Activated CD4-positive, alpha-beta T cell treated with anti-CD3 and anti-CD28 coated beads, Interleukin-2, amount 10 ng/mL, durations not matched to agents 24 days and 14 days (primary cell): ENCODE results near the gene GARNL3. TPM values are rescaled to one million over a fixed set of nuclear protein-coding genes. Genes with fewer than 3 reads are reported as not detected.

Source experiments
- DNase-seq: peaks from one replicate; pipeline ENCODE4 v3.0.0; 2022
- H3K27ac Mint-ChIP-seq: one replicate; pipeline ENCODE4 v1.8.0; 2022; ENCODE audit warnings: mild to moderate bottlenecking, mixed read lengths
- H3K27me3 Mint-ChIP-seq: one replicate; pipeline ENCODE4 v1.8.0; 2022; ENCODE audit warnings: mixed read lengths
- H3K36me3 Mint-ChIP-seq: one replicate; pipeline ENCODE4 v1.8.0; 2022; ENCODE audit warnings: low read depth, mild to moderate bottlenecking, mixed read lengths
- H3K4me1 Mint-ChIP-seq: one replicate; pipeline ENCODE4 v1.8.0; 2021; ENCODE audit warnings: mixed read lengths
- H3K4me3 Mint-ChIP-seq: one replicate; pipeline ENCODE4 v1.8.0; 2022; ENCODE audit warnings: mild to moderate bottlenecking, moderate library complexity, mixed read lengths
- H3K9me3 Mint-ChIP-seq: one replicate; pipeline ENCODE4 v1.8.0; 2021; ENCODE audit warnings: mixed read lengths
- intact Hi-C: fragments of 100-400 bp; cut with micrococcal nuclease; formaldehyde crosslinking; loops from one replicate; pipeline ENCODE4 v1.15.1; 2023
- total RNA-seq: library from RNA; stranded (reverse); gene quantifications from 2 replicates; pipeline ENCODE4 v1.2.3, GENCODE V29; 2022

GARNL3 gene
- total RNA-seq, 1 donor from 2014 or later: 3.3 TPM

DNA sequence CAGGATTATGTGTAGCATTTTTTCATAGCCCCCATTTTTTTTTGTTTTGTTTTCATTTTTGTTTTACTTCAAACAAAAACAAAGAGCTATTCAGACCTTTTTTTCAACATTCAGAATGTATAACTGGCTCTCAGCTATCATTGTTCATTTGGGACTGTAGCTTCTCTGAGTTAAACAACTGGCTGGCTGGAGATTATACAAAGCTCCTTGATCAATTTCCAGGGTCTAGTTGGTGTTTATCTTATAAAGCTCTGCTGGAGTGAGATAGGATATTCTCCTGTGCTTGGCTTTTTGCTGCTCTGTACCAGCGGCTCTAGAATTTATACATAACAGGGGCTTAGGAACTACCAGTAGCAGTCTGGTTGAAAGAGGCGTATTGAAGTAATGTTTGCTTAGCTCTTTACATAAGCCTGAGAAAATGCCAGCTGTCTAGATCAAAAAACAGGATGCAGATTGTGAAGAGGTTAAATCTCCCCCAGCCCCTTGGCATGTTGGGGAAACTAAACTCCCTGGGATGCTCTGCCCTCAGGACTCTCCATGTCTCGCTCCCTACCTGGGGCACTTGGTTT, 15.2 kb downstream of the GARNL3 start:
- peaks cover 2% of the 10 kb centered on the region for H3K4me1 Mint-ChIP-seq
- intact Hi-C loops: no loop called here
- H3K27ac Mint-ChIP-seq: no peak overlapping the region

DNA sequence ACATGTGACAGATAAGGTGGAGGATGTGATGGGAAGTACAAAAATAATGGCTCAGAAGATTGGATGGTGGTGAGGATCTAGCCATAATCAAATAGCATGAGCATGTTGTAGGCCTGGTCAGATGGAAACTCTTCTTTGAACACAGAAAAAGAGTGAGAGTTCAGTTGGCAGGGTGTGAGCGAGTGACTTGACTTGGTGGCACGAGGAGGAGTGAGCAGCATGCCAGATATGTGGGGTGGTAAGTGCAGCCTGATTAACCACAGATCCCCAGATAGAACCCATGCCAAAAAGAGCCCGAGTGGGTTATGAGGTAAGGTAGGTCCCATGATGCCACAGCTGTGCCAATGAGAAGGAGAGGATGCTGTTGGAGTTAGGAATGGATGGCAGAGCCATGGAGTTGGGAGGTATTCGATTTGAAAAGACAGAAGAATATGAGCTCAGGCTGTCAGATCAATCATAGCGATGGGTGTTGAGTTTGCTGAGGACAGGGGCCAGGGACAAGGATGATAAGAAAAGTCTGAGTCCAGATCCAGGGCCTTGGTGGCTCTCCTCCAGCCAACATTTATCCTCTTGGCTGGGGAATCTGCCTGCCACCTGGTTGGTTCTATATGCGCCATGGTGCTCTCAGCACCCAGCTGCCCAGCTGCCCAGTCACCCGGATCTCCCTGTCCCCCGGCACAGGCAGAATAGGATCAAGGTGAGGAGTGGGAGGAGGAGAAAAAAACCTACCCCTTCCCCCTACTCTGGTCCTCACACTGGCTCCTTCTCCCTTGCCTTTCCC, 16.5 kb downstream of the GARNL3 start:
- intact Hi-C loops: no loop called here
- Mint-ChIP-seq H3K27me3 (peaks cover 43% of the 10 kb centered on the region), H3K9me3 (no peaks in the 10 kb centered on the region), H3K4me1 (peaks cover 2% of the 10 kb centered on the region), H3K36me3 (no peaks in the 10 kb centered on the region), H3K27ac (no peak overlapping the region), H3K4me3 (no peak overlapping the region)
- DNase-seq: no peak

More for the DNA sequence above, 15.2 kb downstream of the GARNL3 start:
- H3K27me3 Mint-ChIP-seq: peaks cover 41% of the 10 kb centered on the region
- H3K9me3 Mint-ChIP-seq: no peaks in the 10 kb centered on the region
- H3K4me3 Mint-ChIP-seq: no peak overlapping the region
- no peak for DNase-seq
- no peaks in the 10 kb centered on the region for H3K36me3 Mint-ChIP-seq

DNA sequence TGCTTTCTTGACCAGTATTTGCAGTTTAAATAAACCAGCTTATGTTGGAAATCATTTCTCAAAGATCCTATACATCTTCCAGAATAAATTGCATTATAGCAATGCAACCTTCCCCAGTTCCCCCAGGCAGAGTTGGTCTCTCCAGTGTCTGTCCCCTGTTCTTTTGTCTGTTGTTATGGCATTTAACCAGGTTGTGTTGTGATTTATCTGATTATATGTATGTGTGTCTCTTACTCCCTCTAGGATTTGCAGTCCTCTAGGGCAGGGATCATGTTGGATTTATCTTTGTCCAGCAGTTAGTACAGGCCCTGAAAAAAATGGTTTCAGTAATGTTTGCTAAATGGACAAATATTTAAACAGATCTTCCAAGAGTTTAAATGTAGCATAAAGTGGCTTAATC, 17.3 kb downstream of the GARNL3 start:
- intact Hi-C loops: no loop called here
- no peaks in the 10 kb centered on the region for H3K9me3 Mint-ChIP-seq
- no peak for DNase-seq
- H3K36me3 Mint-ChIP-seq: no peaks in the 10 kb centered on the region
- H3K4me1 Mint-ChIP-seq: peaks cover 2% of the 10 kb centered on the region
- peaks cover 45% of the 10 kb centered on the region for H3K27me3 Mint-ChIP-seq
- H3K27ac Mint-ChIP-seq: no peak overlapping the region
- H3K4me3 Mint-ChIP-seq: no peak overlapping the region

DNA sequence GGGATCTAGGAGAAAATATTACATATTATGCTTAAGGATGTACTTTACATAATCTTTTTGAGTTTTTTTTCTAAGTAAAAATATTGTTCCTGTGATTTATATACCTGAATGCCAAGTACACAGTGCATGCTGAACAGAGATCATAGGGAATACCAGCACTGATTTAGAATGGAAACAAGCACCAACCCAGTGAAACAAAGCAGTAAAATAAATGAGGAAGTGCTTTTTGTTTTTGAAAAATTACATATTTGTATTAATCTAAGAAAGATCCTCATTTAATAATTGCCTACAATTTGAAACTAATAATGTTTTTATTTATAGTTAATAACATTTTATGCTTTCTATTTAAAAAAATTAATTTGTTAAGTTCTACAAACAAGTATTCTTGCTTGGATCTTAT, 18.0 kb downstream of the GARNL3 start:
- Mint-ChIP-seq H3K27ac (no peak overlapping the region), H3K36me3 (no peaks in the 10 kb centered on the region), H3K27me3 (peaks cover 48% of the 10 kb centered on the region), H3K4me1 (peaks cover 2% of the 10 kb centered on the region), H3K9me3 (no peaks in the 10 kb centered on the region), H3K4me3 (no peak overlapping the region)
- DNase-seq: no peak
- intact Hi-C loops: no loop called here

DNA sequence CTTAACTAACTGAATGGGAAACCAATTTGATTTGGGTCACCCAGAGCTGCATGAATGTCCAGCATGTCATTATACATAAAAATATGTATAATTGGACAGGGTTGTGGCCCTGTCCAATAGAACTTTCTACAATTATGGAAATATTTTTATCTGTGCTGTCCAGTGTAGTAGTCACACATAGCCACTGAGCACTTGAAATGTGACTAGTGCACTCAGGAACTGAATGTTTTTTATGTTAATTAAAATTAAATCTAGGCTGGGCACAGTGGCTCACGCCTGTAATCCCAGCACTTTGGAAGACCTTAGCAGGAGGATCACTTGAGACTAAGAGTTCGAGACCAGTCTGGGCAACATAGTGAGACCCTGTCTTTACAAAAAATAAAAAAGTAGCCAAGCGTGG, 18.6 kb downstream of the GARNL3 start:
- Mint-ChIP-seq H3K4me1 (peaks cover 2% of the 10 kb centered on the region), H3K9me3 (no peaks in the 10 kb centered on the region), H3K4me3 (no peak overlapping the region), H3K36me3 (no peaks in the 10 kb centered on the region), H3K27ac (no peak overlapping the region), H3K27me3 (peaks cover 52% of the 10 kb centered on the region)
- intact Hi-C loops: no loop called here
- no peak for DNase-seq

DNA sequence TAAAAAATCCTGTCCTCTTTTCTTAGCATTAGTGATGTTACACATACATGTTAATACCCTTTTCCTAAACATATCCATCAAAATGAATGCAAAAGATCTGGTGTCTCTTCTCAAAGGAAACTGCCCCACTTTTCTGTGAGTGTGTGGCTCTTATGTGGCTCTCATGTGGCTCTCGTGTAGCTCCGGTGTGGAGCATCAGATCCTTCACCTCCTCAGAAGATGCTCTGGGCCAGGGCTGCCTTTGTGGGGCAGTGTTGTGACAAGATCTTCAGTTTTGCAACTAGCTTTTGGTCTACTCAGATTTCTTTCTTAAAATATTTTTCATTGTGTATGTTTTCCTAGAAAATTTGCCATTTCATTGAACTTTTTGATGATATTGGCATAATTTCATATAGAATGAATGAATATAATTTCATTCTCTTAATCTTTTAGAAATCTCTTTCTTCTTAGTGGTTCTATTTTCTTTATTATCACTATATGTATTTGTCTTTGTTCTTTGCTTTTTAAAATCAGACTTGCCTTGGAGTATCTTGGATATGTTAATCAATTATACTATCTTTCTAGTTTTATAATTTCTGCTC, 19.4 kb downstream of the GARNL3 start:
- intact Hi-C loops: no loop called here
- DNase-seq: peak; percentile 72

DNA sequence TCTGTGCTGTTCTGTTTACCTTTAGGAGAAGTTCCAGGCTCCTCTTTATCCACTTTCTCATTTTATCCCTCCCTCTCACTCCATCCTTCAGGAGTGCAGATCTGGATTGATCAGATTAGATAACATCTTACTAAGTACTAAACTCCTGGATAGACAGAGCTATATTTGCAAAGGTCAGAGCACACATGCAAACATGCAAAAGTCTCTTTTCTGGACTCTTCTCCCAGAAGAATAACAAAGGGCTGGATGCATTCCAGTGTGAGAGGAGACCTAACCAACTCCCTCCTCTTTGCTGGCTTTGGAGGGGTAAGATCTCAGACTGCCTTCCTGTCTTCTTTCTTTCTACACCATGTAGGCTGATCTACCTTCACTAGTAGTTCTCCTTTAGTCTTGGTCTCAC, 21.4 kb downstream of the GARNL3 start:
- DNase-seq: no peak
- H3K4me3 Mint-ChIP-seq: no peak overlapping the region
- no peak overlapping the region for H3K27ac Mint-ChIP-seq
- H3K4me1 Mint-ChIP-seq: no peaks in the 10 kb centered on the region
- peaks cover 58% of the 10 kb centered on the region for H3K27me3 Mint-ChIP-seq
- H3K9me3 Mint-ChIP-seq: no peaks in the 10 kb centered on the region
- no peaks in the 10 kb centered on the region for H3K36me3 Mint-ChIP-seq
- intact Hi-C loops: no loop called here

More for the DNA sequence above, 19.4 kb downstream of the GARNL3 start:
- H3K9me3 Mint-ChIP-seq: no peaks in the 10 kb centered on the region
- no peaks in the 10 kb centered on the region for H3K36me3 Mint-ChIP-seq
- peaks cover 54% of the 10 kb centered on the region for H3K27me3 Mint-ChIP-seq
- H3K4me1 Mint-ChIP-seq: no peaks in the 10 kb centered on the region
- H3K4me3 Mint-ChIP-seq: no peak overlapping the region
- no peak overlapping the region for H3K27ac Mint-ChIP-seq

DNA sequence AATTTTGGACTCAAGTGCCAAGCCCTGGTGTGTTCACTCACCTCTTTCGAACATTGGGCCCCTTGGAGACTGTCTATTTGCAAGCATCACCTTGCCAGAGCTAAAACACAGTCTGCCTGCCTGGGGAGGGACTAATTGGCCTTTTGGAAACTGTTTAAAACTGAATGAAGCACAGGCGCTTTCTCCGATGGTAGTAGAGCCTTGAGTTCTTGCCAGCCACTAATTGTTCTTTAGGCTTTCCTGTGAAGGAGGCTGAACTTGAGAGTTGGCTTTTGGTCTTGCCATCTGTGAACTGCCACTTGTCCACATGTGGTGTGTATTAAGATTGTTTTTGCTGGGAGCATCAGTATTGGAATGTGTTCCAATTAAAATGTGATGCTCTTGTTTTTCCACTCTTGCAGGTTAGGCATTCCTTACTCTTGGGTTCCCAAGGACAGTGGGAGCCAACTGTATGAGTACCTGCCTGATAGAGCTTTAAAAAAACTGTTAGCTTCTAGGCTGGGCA, 26.0 kb downstream of the GARNL3 start:
- Mint-ChIP-seq H3K27me3 (peaks cover 58% of the 10 kb centered on the region), H3K9me3 (no peaks in the 10 kb centered on the region), H3K36me3 (no peaks in the 10 kb centered on the region), H3K4me3 (no peak overlapping the region), H3K27ac (no peak overlapping the region), H3K4me1 (peaks cover 7% of the 10 kb centered on the region)
- DNase-seq: no peak
- intact Hi-C loops: no loop called here

DNA sequence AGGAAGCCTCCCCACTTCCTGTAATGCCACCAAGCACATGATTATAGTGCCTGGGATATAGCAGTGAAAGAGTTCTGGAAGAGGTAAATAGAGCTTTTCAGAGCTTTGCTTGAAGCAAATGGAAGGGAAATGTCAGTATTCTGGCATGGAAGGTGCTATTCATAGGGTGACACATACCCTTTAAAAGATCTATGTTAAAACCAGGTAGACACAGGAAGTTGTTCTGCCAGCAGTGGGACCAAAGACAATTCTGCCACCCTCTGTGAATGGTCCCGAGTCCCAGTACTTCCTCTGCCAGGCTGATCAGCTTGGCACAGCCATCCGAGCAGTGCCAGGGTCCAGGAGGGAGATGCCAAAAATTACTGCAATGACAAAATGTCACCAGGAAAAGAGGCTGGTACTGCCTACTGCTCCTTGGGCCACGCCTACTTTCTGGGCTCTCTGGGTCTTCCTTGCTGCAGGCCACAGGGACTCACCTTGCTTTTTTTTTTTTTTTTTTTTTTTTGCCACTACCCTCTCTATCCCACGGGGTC, 26.7 kb downstream of the GARNL3 start:
- no peaks in the 10 kb centered on the region for H3K9me3 Mint-ChIP-seq
- peaks cover 55% of the 10 kb centered on the region for H3K27me3 Mint-ChIP-seq
- no peaks in the 10 kb centered on the region for H3K36me3 Mint-ChIP-seq
- no peak overlapping the region for H3K27ac Mint-ChIP-seq
- no peak for DNase-seq
- H3K4me3 Mint-ChIP-seq: no peak overlapping the region
- peaks cover 7% of the 10 kb centered on the region for H3K4me1 Mint-ChIP-seq
- intact Hi-C loops: no loop called here

DNA sequence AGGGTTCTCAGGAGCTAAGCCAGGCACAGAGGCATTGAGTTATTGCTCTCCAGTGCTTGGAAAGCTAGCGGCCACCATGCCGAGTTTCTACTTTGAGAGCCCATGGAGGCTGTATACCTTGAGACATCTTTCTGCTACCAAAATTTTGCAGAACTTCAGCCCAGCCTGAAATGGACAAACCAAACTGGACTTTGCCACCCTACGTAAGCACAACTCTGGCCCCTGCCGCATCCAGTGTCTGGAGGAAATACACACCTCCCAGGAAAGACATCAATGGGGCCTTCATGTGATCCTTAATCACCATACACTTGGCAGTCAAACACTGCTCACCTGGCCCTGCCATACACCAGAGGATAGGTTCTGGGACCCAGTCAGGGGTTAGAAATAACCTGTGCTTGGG, 27.8 kb downstream of the GARNL3 start:
- DNase-seq: no peak
- no peak overlapping the region for H3K27ac Mint-ChIP-seq
- intact Hi-C loops: no loop called here
- no peaks in the 10 kb centered on the region for H3K36me3 Mint-ChIP-seq
- H3K9me3 Mint-ChIP-seq: no peaks in the 10 kb centered on the region
- H3K4me3 Mint-ChIP-seq: no peak overlapping the region
- peaks cover 7% of the 10 kb centered on the region for H3K4me1 Mint-ChIP-seq
- H3K27me3 Mint-ChIP-seq: peaks cover 50% of the 10 kb centered on the region

DNA sequence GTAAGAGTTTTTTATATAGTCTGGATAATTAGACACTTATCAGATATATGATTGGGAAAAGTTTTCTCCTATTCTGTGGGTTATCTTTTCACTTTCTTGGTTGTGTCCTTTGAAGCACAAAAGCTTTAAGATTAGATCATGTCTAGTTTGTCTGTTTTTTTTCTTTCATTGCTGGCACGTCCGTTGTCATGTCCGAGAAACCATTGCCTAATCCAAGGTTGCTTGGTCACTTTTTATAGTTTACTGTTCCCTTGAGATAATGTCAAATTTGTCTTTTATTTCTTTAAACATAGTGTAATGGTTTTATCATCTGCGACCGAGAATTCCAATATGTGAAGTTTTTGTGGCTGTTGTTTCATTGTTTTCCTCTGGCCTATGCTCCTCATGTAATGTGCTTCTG, 28.8 kb downstream of the GARNL3 start:
- Mint-ChIP-seq H3K4me3 (no peak overlapping the region), H3K36me3 (no peaks in the 10 kb centered on the region), H3K27ac (no peak overlapping the region), H3K4me1 (peaks cover 7% of the 10 kb centered on the region), H3K9me3 (no peaks in the 10 kb centered on the region), H3K27me3 (peaks cover 43% of the 10 kb centered on the region)
- intact Hi-C loops: no loop called here
- no peak for DNase-seq

DNA sequence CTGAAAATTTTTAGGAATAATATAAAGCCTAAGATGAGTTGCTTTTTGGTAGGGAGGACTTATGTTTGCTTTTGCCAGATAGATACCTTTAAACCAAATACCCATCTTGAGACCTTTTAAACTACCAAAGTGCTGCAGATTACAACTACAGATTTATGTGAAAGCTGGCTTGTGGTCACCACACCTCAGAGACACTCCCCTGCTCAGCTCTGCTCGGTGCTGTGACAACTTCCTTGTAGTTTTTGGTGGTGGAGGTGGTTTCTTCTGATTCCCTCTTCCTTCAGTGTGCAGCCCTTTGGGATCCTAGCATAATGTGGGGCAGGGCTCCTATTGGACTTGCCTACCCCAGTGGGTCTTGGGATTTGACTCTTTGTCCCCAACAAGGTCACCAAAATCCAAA, 29.2 kb downstream of the GARNL3 start:
- H3K27me3 Mint-ChIP-seq: peaks cover 41% of the 10 kb centered on the region
- intact Hi-C loops: no loop called here
- H3K9me3 Mint-ChIP-seq: no peaks in the 10 kb centered on the region
- H3K4me1 Mint-ChIP-seq: peaks cover 7% of the 10 kb centered on the region
- no peak overlapping the region for H3K27ac Mint-ChIP-seq
- H3K4me3 Mint-ChIP-seq: no peak overlapping the region
- DNase-seq: peak; percentile 71
- H3K36me3 Mint-ChIP-seq: no peaks in the 10 kb centered on the region

DNA sequence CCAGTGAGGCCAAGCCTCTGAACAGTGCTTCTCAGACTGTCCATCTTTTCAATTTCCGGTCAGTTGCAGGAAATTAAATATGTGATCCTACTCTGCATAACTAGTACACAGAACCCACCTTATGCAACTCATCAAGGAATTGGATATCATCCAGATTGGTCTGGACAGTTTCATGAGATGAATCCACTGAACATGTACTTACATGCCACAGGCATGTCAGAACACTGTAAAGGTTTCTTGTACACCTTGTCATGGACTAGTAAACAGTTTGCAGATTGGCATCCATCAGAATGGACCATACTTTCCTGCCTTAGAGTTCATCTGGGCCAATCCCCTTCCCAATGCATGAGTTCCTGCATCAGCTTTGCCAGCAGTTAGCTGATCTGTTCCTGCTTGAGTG, 30.4 kb downstream of the GARNL3 start:
- intact Hi-C loops: no loop called here
- Mint-ChIP-seq H3K27me3 (peaks cover 32% of the 10 kb centered on the region), H3K4me3 (no peak overlapping the region), H3K4me1 (peaks cover 7% of the 10 kb centered on the region), H3K36me3 (no peaks in the 10 kb centered on the region), H3K27ac (no peak overlapping the region), H3K9me3 (no peaks in the 10 kb centered on the region)
- no peak for DNase-seq

DNA sequence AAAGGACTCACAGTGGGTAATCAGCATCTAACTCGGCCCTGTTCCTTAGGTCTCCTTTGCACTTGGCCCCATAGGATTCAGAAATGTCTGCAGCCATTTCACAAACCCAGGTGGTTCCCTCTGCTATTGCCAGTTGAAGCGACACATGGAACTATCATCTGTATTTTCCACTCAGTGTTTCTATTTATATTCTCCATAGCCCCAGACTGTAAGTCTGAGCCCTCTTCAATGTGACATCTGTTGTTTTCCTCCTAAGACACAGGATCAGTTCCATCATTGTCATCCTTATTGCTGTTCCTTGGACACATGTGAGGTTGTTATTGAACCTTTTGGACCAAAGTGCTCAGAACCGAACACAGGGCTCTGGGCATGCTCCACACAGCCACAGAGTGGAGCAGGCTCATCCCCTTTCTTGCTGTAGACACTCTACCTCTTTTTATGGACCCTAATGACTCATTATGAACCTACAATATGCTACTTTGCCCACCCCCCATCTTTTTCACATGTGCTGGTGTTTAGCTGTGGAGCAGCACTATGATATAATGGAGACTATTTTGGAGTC, 36.4 kb downstream of the GARNL3 start:
- no peak overlapping the region for H3K4me3 Mint-ChIP-seq
- no peaks in the 10 kb centered on the region for H3K4me1 Mint-ChIP-seq
- peaks cover 16% of the 10 kb centered on the region for H3K27me3 Mint-ChIP-seq
- intact Hi-C loops: no loop called here
- H3K9me3 Mint-ChIP-seq: no peaks in the 10 kb centered on the region
- no peaks in the 10 kb centered on the region for H3K36me3 Mint-ChIP-seq
- no peak overlapping the region for H3K27ac Mint-ChIP-seq
- no peak for DNase-seq
